ENCODE measurements around the gene PTGFRN. TPM values are rescaled to one million over a fixed set of nuclear protein-coding genes. Genes with fewer than 3 reads are reported as not detected.

The PTGFRN gene
- total and polyA plus RNA-seq, 2 of the 8 experiments (the other 6 are each of a cell fraction or from before 2014, with no cell fraction given), result 13.0 to 32.6 TPM

- no peak overlapping the region for H3K9ac ChIP-seq (replicated peaks in 1 of 4; ENCODE audit: extremely low read depth in 1 of 4, low read depth in 3 of 4, low read length in 3 of 4)
- H2BK15ac ChIP-seq (ENCODE audit: low read length), result no peak overlapping the region
- H2BK5ac ChIP-seq (ENCODE audit: low read depth, low read length), result no peak overlapping the region
- H3K4me2 ChIP-seq (ENCODE audit: insufficient read depth in 1 of 2, low read depth in 2 of 2, low read length in 2 of 2), result no peak overlapping the region
- POLR2A ChIA-PET (ENCODE audit: partially characterized antibody), result no interaction called here
- H3K23ac ChIP-seq (ENCODE audit: insufficient read length), result no peak overlapping the region
- H3K14ac ChIP-seq (ENCODE audit: insufficient read length), result no peak overlapping the region
- TF ChIP-seq POLR2A (IDR thresholded peaks at IDR 0.05; ENCODE audit: control extremely low read depth in 1 of 2, low read depth in 2 of 2, low read length in 2 of 2) (no peak), JUND (IDR thresholded peaks at IDR 0.05; ENCODE audit: low read length) (no peak), RAD21 (IDR thresholded peaks at IDR 0.05 in 1 of 2, conservative IDR thresholded peaks at IDR 0.05 in 1 of 2; ENCODE audit: low read depth in 2 of 2, low read length in 2 of 2) (no peak), SIN3A (conservative IDR thresholded peaks at IDR 0.05 in 1 of 2, IDR thresholded peaks at IDR 0.05 in 1 of 2; ENCODE audit: low read depth in 1 of 2, low read length in 2 of 2) (no peak), KDM5A (IDR thresholded peaks at IDR 0.05; ENCODE audit: low read length) (no peak), YY1 (IDR thresholded peaks at IDR 0.05; ENCODE audit: low read depth, low read length) (no peak), GABPA (IDR thresholded peaks at IDR 0.05; ENCODE audit: borderline replicate concordance, insufficient read depth, low read length) (no peak), RBBP5 (IDR thresholded peaks at IDR 0.05; ENCODE audit: borderline replicate concordance, low read depth, low read length) (no peak), FOSL1 (IDR thresholded peaks at IDR 0.05; ENCODE audit: insufficient read depth, low read depth, low read length) (no peak), ATF3 (IDR thresholded peaks at IDR 0.05; ENCODE audit: insufficient read depth, low read depth, low read length) (no peak)
- 0 out of 4 replicates have a peak, but pooled peaks cover 0 to 3% of the 10 kb centered on the region in 2 experiments for H3K9me3 ChIP-seq (ENCODE audit: insufficient read depth in 2 of 2, low read depth in 1 of 2, low read length in 1 of 2)
- H2BK12ac ChIP-seq (ENCODE audit: low read depth, low read length), result no peak overlapping the region
- no peaks in the 10 kb centered on the region for H4K20me1 ChIP-seq (replicated peaks in 1 of 2; ENCODE audit: control insufficient read depth in 1 of 2, insufficient read depth in 2 of 2, low read length in 2 of 2)
- H3K4ac ChIP-seq (replicated peaks; ENCODE audit: insufficient read length, low read depth, low read length), result no peak overlapping the region
- H3K56ac ChIP-seq (replicated peaks; ENCODE audit: insufficient read length, low read depth, low read length), result no peak overlapping the region
- DNase-seq (ENCODE audit: low read depth in 1 of 2, low spot score in 2 of 2) (no peak), FAIRE-seq (no peak)
- no peak overlapping the region for H2AK5ac ChIP-seq (ENCODE audit: low read depth, low read length)
- H3K18ac ChIP-seq (ENCODE audit: extremely low read depth, low read length), result no peak overlapping the region
- H3K4me1 ChIP-seq (replicated peaks in 1 of 4; ENCODE audit: control insufficient read depth in 3 of 4, insufficient read depth in 4 of 4, low read length in 3 of 4), result peaks cover 0 to 4% (median 0%) of the 10 kb centered on the region in 4 experiments; a peak in 1 of 7 replicates
- no peak overlapping the region for H2AFZ ChIP-seq (ENCODE audit: low read length)
- 92% methylated on average over 7 of the region's 7 CpGs; no CpG with 5 or more reads in 1 of the 2 experiments for WGBS, 2 experiments (ENCODE audit: extremely low coverage in 1 of 2, insufficient coverage in 1 of 2, insufficient read length in 1 of 2, insufficient replicate concordance in 2 of 2, low coverage in 1 of 2, low lambda C conversion rate in 2 of 2, missing lambda C conversion rate in 1 of 2)
- no peaks in the 10 kb centered on the region for H3K27me3 ChIP-seq (replicated peaks in 1 of 4; ENCODE audit: control insufficient read depth in 3 of 4, extremely low read depth in 1 of 4, insufficient read depth in 3 of 4, low read length in 3 of 4)
- H3K23me2 ChIP-seq (ENCODE audit: low read depth, low read length), result no peaks in the 10 kb centered on the region
- no peak overlapping the region for H4K91ac ChIP-seq (replicated peaks; ENCODE audit: insufficient read length, low read length)
- no peaks in the 10 kb centered on the region for H3K79me1 ChIP-seq (ENCODE audit: low read depth, low read length)
- no peak overlapping the region for H2BK20ac ChIP-seq (ENCODE audit: low read length)
- H3K4me3 ChIP-seq (ENCODE audit: extremely low read depth in 1 of 4, insufficient read depth in 2 of 4, low read depth in 3 of 4, low read length in 4 of 4), result no peak overlapping the region
- H3K27ac ChIP-seq (ENCODE audit: low read depth, low read length), result no peak overlapping the region
- H3K36me3 ChIP-seq (ENCODE audit: control insufficient read depth in 2 of 4, insufficient read depth in 4 of 4, low read length in 3 of 4), result peaks cover 0 to 4% (median under 1%) of the 10 kb centered on the region in 4 experiments; a peak in 2 of 8 replicates
- CTCF ChIA-PET (ENCODE audit: partially characterized antibody), result no interaction called here
- no peaks in the 10 kb centered on the region for H3K79me2 ChIP-seq (ENCODE audit: control insufficient read depth in 1 of 2, insufficient read depth in 2 of 2, low read length in 2 of 2)
- no peak overlapping the region for H2BK120ac ChIP-seq (replicated peaks; ENCODE audit: low read depth, low read length)
- no peak overlapping the region for H4K8ac ChIP-seq (ENCODE audit: extremely low read depth, insufficient read depth, low read length)
- no peak overlapping the region for H4K5ac ChIP-seq (ENCODE audit: insufficient read length, low read depth, low read length)
Measured at GRCh38 chr1:116988248-116988647, 78.5 kb downstream of the PTGFRN start.

All from H1 (cell line).